Dendritic cell treated with granulocyte-macrophage colony-stimulating factor and Interleukin-4, amounts not matched to agents 40 ng/mL and 50 ng/mL, for 4 days (primary cell): Measurements from ENCODE around the gene SPTBN1.
A peak's percentile ranks its signal among the peaks of the same experiment; 100 is the strongest.
"Not testable (repeated sequence)": the region's sequence is repeated elsewhere in the genome, so short reads cannot be mapped to it uniquely, and the experiment has no call there.

Experiments used
- H3K27ac Mint-ChIP-seq: one replicate; pipeline ENCODE4 v1.8.0; 2022; ENCODE audit warnings: mild to moderate bottlenecking, mixed read lengths
- H3K27me3 Mint-ChIP-seq: one replicate; pipeline ENCODE4 v1.8.0; 2022; ENCODE audit warnings: mild to moderate bottlenecking, mixed read lengths
- H3K36me3 Mint-ChIP-seq: one replicate; pipeline ENCODE4 v1.8.0; 2022; ENCODE audit warnings: low read depth, mixed read lengths
- H3K4me1 Mint-ChIP-seq: one replicate; pipeline ENCODE4 v1.8.0; 2022; ENCODE audit warnings: low read depth, mixed read lengths
- H3K4me3 Mint-ChIP-seq: one replicate; pipeline ENCODE4 v1.8.0; 2022; ENCODE audit warnings: mild to moderate bottlenecking, moderate library complexity, mixed read lengths
- H3K9me3 Mint-ChIP-seq: one replicate; pipeline ENCODE4 v1.8.0; 2022; ENCODE audit warnings: mixed read lengths
- intact Hi-C: fragments of 100-400 bp; cut with micrococcal nuclease; formaldehyde crosslinking; loops from one replicate; pipeline ENCODE4 v1.15.0; 2022

SPTBN1 gene

DNA sequence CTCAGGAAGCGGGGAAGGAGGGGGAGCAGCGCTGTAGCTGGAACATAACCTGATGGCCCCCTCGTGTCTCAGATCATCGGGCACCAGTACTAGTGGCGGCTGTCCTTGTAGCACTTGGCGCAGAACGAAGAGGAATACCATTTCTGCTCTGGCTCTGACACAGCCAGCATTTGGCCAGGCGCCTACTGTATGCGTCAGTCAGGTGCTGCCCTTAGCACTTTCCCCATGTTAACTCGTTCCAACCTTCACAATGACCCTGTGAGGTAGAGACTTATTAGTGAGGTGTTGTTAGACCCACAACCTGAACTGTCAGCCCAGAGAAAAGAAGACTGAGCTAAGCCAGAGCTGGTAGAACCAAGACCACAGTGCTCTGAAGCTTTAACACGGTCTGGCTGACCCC lies 219.6 kb downstream of the SPTBN1 start:
- Mint-ChIP-seq H3K36me3 (no peaks in the 10 kb centered on the region), H3K27me3 (peaks cover 37% of the 10 kb centered on the region), H3K4me1 (peaks cover 40% of the 10 kb centered on the region), H3K4me3 (no peak overlapping the region), H3K9me3 (peaks cover 9% of the 10 kb centered on the region), H3K27ac (no peak overlapping the region)
- intact Hi-C loops: no loop called here

DNA sequence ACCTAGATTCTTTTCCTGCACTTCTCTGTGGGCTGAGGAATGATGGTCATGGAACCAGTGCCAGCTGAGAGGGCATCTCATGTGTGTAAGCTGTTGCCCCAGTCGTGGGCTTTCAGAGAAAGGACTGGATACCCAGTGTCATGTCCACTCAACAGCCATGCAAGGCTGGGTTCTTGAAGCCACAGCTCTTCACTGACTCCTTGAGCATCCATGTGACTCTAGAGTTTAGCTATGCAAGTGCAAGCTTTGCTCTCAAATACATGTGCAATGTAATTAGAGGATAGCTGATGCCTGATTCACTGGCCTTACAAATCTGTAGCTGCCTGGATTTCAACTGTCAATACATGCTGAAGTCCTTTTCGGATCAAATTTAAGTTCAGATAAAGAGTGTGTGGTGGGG lies 220.5 kb downstream of the SPTBN1 start:
- Mint-ChIP-seq H3K4me1 (peaks cover 45% of the 10 kb centered on the region), H3K27ac (no peak overlapping the region), H3K9me3 (peaks cover 16% of the 10 kb centered on the region), H3K4me3 (no peak overlapping the region), H3K27me3 (peaks cover 37% of the 10 kb centered on the region), H3K36me3 (peaks cover 6% of the 10 kb centered on the region)
- intact Hi-C loops: no loop called here

- Mint-ChIP-seq H3K27ac (no peak overlapping the region), H3K36me3 (peaks cover 6% of the 10 kb centered on the region), H3K27me3 (peaks cover 37% of the 10 kb centered on the region), H3K4me3 (no peak overlapping the region), H3K9me3 (peaks cover 24% of the 10 kb centered on the region), H3K4me1 (peaks cover 41% of the 10 kb centered on the region)
- intact Hi-C loops: no loop called here
Observed at GRCh38 chr2:54677476-54678265, 221.5 kb downstream of the SPTBN1 start.

- Mint-ChIP-seq H3K27me3 (peaks cover 37% of the 10 kb centered on the region), H3K36me3 (peaks cover 6% of the 10 kb centered on the region), H3K4me1 (peaks cover 30% of the 10 kb centered on the region), H3K4me3 (no peak overlapping the region), H3K27ac (no peak overlapping the region), H3K9me3 (peaks cover 31% of the 10 kb centered on the region)
- intact Hi-C loops: no loop called here
Observed at GRCh38 chr2:54678719-54679118, 222.6 kb downstream of the SPTBN1 start.

DNA sequence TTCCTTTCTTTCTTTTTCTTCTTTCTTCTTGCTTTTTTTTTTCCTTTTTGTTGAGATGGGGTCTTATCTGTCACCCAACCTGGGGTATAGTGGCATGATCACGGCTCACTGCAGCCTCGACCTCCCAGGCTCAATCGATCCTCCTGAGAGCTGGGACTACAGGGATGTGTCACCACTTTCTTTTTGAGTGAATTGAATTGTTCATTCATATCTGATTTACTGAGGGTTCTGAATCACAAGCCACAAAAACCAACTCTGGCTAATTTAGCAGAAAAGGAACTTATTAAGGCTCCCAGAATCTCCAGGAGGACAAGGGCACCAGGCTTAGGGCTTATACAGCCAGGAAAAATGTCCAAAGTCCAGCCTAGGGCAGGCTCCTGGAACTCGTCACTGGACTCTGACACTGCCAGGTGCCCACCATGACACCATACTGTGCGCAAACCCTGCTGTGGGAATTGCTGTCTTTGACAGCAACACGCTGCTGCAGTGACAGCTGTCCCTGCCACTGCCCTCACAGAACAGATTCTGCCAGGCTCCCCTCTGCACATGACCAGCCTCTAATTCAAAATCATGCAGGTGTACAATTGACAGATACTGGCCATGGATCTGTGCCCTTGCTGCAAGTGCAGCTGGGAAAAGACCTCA lies 224.4 kb downstream of the SPTBN1 start:
- Mint-ChIP-seq H3K27ac (peak overlapping the region; percentile 67), H3K4me3 (no peak overlapping the region), H3K4me1 (peaks cover 16% of the 10 kb centered on the region), H3K36me3 (peaks cover 6% of the 10 kb centered on the region), H3K9me3 (peaks cover 31% of the 10 kb centered on the region), H3K27me3 (peaks cover 30% of the 10 kb centered on the region)
- intact Hi-C loops: no loop called here

DNA sequence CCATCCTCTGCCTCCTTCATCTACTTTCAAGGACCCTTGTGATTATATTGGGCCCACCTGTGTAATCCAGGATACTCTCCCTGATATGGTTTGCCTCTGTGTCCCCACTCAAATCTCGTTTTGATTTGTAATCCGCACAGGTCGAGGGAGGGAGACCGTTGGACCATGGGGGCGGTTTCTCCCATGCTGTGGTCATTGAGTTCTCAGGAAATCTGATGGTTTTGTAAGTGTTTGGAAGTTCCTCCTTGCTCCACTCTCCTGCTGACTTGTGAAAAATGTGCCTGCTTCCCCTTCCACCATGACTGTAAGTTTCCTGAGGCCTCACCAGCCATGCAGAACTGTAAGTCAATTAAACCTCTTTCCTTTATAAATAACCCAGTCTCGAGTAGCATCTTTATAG lies 225.3 kb downstream of the SPTBN1 start:
- H3K4me1 Mint-ChIP-seq: peaks cover 16% of the 10 kb centered on the region
- peaks cover 31% of the 10 kb centered on the region for H3K9me3 Mint-ChIP-seq
- H3K4me3 Mint-ChIP-seq: no peak overlapping the region
- intact Hi-C loops: no loop called here
- peaks cover 22% of the 10 kb centered on the region for H3K27me3 Mint-ChIP-seq
- peaks cover 6% of the 10 kb centered on the region for H3K36me3 Mint-ChIP-seq
- H3K27ac Mint-ChIP-seq: peak overlapping the region; percentile 57

DNA sequence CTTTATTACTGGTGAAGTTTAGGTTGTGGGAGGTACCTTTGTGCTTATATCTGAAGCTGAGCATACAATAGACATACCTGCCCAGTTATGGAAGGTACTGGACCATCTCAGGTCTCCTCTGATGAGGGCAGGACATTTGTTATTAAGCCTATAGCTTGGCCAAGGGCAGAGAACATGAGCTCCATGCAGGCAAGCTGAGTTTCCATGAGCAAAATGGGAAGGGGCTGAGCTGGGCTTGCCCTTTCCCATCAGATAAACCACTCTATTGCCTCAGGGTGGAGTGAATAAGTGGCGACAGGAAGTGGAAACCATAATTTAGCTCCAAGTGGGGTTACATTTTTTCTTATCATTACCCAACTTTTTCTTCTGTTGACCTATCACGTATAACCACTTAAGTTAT lies 227.5 kb downstream of the SPTBN1 start:
- Mint-ChIP-seq H3K4me1 (peaks cover 11% of the 10 kb centered on the region), H3K4me3 (no peak overlapping the region), H3K27me3 (peaks cover 10% of the 10 kb centered on the region), H3K36me3 (peaks cover 6% of the 10 kb centered on the region), H3K9me3 (peaks cover 31% of the 10 kb centered on the region), H3K27ac (no peak overlapping the region)
- intact Hi-C loops: no loop called here

DNA sequence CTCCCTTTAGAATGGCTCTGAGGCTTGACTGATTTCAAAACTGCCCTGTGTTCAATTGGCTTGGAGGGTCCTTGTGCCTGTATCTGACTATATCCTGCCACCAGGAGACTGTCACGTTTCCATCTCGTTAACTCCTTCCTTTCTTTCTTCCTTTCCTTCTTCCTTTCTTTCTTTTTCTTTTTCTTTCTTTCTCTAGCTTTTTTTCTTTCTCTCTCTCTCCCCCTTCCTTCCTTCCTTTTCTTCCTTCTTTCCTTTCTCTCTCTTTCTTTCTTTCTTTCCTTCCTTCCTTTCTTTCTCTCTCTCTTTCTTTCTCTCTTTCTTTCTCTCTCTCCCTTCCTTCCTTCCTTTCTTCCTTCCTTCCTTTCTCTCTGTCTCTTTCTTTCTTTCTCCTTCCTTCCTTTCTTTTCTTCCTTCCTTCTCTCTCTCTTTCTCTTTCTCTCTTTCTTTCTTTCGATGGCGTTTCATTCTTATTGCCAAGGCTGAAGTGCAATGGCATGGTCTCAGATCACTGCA lies 229.2 kb downstream of the SPTBN1 start:
- peaks cover 6% of the 10 kb centered on the region for H3K36me3 Mint-ChIP-seq
- H3K4me1 Mint-ChIP-seq: peaks cover 8% of the 10 kb centered on the region
- peaks cover 5% of the 10 kb centered on the region for H3K27me3 Mint-ChIP-seq
- H3K27ac Mint-ChIP-seq: no peak overlapping the region
- H3K4me3 Mint-ChIP-seq: no peak overlapping the region
- H3K9me3 Mint-ChIP-seq: peaks cover 26% of the 10 kb centered on the region
- intact Hi-C loops: no loop called here

DNA sequence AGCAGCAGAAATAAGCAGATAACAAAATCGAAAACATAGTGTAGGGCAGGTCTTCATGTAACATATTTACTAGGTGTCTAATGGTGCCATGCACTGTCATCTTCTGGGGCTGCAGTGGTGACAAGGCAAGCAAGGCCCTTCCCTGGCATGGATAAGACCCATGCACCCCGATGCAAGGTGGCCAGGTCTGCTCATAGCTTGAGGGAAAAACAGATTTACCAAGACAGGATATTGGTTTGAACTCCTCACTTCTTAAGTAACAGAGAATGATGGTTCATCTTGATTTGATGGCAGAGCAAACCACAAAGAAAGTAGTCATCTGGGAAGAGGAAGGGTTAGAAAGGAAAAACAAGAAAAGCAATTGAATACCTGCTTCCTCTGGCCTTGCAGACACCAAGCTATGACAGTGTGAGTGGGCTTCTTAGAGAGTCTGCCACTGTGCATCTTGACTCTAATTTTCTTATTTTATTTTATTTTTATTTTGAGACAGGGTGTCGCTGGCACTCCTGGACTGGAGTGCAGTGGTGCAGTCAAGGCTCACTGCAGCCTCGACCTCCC lies 231.5 kb downstream of the SPTBN1 start:
- Mint-ChIP-seq H3K9me3 (peaks cover 6% of the 10 kb centered on the region), H3K27me3 (peaks cover 6% of the 10 kb centered on the region), H3K4me3 (no peak overlapping the region), H3K36me3 (no peaks in the 10 kb centered on the region), H3K4me1 (no peaks in the 10 kb centered on the region), H3K27ac (no peak overlapping the region)
- intact Hi-C loops: no loop called here

- no peaks in the 10 kb centered on the region for H3K36me3 Mint-ChIP-seq
- H3K4me1 Mint-ChIP-seq: no peaks in the 10 kb centered on the region
- H3K4me3 Mint-ChIP-seq: no peak overlapping the region
- H3K27me3 Mint-ChIP-seq: peaks cover 2% of the 10 kb centered on the region
- no peak overlapping the region for H3K27ac Mint-ChIP-seq
- no peaks in the 10 kb centered on the region for H3K9me3 Mint-ChIP-seq
- intact Hi-C loops: no loop called here
Observed at GRCh38 chr2:54691445-54692135, 235.5 kb downstream of the SPTBN1 start.

GRCh38 chr2:54692556-54692955 lies 236.4 kb downstream of the SPTBN1 start:
- H3K9me3 Mint-ChIP-seq: no peaks in the 10 kb centered on the region
- no peaks in the 10 kb centered on the region for H3K4me1 Mint-ChIP-seq
- no peaks in the 10 kb centered on the region for H3K36me3 Mint-ChIP-seq
- H3K27me3 Mint-ChIP-seq: peaks cover 2% of the 10 kb centered on the region
- intact Hi-C loops: no loop called here
- H3K27ac Mint-ChIP-seq: no peak overlapping the region
- H3K4me3 Mint-ChIP-seq: no peak overlapping the region

DNA sequence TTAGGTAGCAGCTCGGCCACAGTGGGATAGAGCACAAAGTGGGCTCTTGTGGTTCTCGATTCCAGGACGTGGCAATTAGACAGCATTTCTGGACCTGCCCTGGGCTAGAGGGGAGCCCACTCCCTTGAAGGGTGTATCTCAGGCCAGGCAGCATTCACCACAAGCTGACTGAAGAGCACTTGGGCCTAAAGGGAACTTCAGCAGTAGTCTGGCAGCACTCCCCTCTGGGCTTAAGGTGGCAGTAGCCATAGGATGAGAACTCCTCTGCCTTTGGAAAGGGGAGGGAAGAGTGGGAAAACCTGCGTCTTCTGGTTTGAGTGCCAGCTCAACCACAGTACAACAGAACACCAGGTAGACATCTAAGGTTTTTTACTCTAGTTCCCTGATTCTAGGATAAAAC lies 239.3 kb downstream of the SPTBN1 start:
- Mint-ChIP-seq H3K4me3 (no peak overlapping the region), H3K9me3 (no peaks in the 10 kb centered on the region), H3K36me3 (no peaks in the 10 kb centered on the region), H3K27me3 (peaks cover 5% of the 10 kb centered on the region), H3K27ac (no peak overlapping the region), H3K4me1 (no peaks in the 10 kb centered on the region)
- intact Hi-C loops: no loop called here

- Mint-ChIP-seq H3K9me3 (no peaks in the 10 kb centered on the region), H3K27ac (no peak overlapping the region), H3K4me1 (no peaks in the 10 kb centered on the region), H3K27me3 (peaks cover 8% of the 10 kb centered on the region), H3K4me3 (no peak overlapping the region), H3K36me3 (no peaks in the 10 kb centered on the region)
- intact Hi-C loops: no loop called here
Observed at GRCh38 chr2:54697934-54698333, 241.8 kb downstream of the SPTBN1 start.

GRCh38 chr2:54698926-54699325 lies 242.8 kb downstream of the SPTBN1 start:
- H3K27me3 Mint-ChIP-seq, H3K9me3 Mint-ChIP-seq, H3K4me1 Mint-ChIP-seq, intact Hi-C loops, H3K4me3 Mint-ChIP-seq, H3K36me3 Mint-ChIP-seq, H3K27ac Mint-ChIP-seq: not testable (repeated sequence)
